ENCODE results near the gene SNCAIP.

Gene SNCAIP

DNA sequence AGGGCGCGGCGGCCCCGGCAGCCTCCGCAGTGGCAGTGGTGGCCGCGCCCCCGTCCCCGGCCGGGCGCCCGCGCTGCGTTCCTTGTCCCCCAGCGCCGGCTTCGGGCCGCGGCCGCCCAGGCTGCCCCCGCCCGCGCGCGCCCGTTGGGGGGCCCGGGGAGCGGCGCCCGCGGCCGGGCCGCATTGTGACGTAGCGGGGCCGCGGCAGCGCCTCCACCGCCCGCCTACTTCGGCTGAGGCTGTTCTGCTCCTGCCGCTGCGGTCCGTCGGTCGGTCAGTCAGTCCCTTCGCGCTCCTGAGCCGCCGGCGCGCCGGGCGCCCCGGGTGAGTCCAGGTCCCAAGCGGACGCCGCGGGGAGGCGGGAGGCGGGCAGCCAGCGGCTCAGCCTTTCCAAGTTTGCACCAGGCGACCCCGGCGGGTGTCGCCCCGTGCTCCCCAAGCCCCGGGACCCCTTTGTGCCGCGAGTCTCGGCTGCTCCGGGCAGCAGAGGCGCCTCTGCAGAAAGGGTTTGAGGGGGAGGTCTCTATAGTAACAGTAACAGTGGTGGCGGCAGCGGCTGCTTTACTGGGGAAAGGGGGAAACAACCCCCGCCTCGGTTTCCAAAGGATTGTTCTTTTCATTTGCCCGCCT lies at the start of gene SNCAIP:
Gene SNCAIP, plus strand, starts transcription at position 277 of the 630 bp plus-strand sequence. CDS start 78,898 bp downstream, outside the sequence.
- no peak for DNase-seq (ENCODE audit: low spot score)

- DNase-seq (ENCODE audit: low spot score): no peak
Measured at GRCh38 chr5:122263352-122264030, 48.5 kb upstream of the SNCAIP start.

- DNase-seq (ENCODE audit: low spot score): no peak
Measured at GRCh38 chr5:122264610-122265009, 47.4 kb upstream of the SNCAIP start.

DNA sequence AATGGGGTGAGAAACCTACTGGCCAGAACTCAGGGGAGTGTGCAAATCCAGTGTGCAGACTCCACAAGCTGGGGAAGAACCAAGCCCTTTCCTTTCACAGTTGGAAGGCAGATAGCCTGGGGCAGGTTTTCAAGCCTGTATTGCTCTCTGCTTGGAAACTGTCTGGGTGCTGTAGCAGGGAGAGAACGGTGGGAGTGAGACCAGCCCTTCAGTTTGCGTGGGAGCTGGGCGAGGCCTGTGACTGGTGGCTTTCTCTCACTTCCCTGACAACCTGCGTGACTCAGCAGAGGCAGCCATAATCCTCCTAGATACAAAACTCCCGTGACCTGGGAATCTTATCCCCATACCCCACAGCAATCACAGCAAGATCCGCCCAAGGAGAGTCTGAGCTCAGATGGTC lies 44.9 kb upstream of the SNCAIP start:
- DNase-seq (ENCODE audit: low spot score): no peak

DNA sequence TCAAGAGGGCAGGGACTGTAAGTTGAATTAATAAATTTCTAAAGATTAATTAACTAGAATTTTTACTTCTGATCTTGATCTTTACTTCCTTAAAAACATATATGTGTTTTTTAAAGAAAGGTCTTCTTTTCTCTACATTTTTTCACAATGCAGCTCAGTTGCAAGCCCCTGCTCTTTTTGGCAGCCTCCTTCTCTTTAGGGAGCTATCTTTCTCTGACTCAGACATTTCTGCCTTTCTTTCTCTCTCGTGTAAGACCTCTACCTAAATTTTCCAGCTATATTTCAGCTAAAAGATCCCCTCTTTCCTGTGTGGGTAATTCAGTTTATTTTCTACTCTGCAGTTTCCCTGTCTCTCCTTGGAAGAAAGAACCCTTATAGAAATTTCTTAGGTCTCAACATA lies 38.3 kb upstream of the SNCAIP start:
- DNase-seq (ENCODE audit: low spot score): no peak

DNA sequence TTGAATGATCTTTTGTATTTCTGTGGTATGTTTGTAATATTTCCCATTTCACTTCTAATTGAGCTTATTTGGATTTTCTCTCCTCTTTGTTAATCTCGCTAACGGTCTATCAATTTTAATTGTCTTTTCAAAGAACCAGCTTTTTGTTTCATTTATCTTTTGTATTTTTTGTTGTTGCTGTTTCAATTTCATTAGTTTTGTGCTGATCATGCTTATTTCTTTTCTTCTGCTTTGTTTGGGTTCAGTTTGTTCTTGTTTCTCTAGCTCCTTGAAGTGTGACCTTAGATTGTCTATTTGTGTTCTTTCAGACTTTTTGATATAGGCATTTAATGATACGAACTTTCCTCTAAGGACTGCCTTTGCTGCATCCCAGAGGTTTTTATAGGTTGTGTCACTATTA lies 28.4 kb upstream of the SNCAIP start:
- DNase-seq (ENCODE audit: low spot score): no peak

DNA sequence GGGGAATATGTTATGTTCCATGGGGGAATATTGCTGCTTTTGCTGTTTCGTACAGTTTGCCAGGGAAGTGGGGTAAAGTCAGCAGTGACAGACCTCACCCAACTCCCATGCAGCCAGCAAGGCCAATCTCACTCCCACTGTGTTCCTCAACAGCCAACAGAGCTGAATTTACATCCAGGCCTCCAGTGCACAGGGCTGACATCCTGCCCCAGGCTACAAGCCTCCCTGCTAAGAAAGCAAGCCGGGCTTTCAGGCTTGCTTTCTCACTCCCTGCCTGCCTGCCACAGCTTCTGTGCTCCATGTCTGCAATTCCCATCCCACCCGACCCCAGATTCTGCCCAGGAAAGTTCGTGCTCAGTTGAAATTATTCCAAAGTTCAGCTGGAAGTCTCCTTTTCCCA lies 25.5 kb upstream of the SNCAIP start:
- no peak for DNase-seq (ENCODE audit: low spot score)

GRCh38 chr5:122287101-122287500 lies 24.9 kb upstream of the SNCAIP start:
- no peak for DNase-seq (ENCODE audit: low spot score)

GRCh38 chr5:122291000-122291901 lies 20.8 kb upstream of the SNCAIP start:
- DNase-seq (ENCODE audit: low spot score): no peak

DNA sequence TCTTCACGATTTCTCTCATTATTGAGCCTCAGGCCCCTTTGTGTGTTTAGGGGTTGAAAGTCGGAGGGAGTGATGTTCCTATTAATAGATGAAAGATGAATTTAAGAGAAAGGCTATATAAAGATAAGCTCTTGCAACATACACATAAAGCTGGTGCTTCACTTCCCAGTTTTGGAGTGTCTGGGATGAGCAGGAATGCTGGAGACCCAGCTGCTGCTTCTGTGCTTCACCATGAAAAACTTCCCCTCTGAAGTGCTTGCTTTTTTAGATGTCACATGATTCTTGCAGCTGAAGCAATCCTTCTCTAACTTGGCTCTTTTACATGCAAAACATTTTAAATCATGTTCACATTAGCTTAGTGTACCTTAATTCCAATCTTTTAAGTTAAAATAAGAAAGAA lies 19.7 kb upstream of the SNCAIP start:
- no peak for DNase-seq (ENCODE audit: low spot score)

GRCh38 chr5:122295138-122295537 lies 16.9 kb upstream of the SNCAIP start:
- no peak for DNase-seq (ENCODE audit: low spot score)

DNA sequence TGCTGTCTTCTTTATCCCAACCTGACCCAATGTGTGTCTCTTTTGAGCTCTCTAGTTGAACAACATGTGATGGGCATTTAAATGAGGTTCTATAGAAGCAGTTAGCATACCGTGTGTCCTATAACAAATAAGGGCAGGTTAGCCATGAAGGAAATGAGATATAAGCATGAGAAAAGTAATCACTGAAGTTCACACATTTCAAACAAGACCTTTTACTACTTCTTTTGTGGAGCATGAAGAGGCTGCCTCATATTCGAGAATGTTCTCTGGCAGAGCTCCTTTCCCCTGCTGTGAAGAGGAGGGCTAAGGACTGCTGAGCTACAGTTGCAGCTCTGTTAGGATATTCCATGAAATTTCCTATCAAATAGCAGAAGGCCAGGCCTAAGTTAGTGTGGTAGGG lies 15.2 kb upstream of the SNCAIP start:
- no peak for DNase-seq (ENCODE audit: low spot score)

DNA sequence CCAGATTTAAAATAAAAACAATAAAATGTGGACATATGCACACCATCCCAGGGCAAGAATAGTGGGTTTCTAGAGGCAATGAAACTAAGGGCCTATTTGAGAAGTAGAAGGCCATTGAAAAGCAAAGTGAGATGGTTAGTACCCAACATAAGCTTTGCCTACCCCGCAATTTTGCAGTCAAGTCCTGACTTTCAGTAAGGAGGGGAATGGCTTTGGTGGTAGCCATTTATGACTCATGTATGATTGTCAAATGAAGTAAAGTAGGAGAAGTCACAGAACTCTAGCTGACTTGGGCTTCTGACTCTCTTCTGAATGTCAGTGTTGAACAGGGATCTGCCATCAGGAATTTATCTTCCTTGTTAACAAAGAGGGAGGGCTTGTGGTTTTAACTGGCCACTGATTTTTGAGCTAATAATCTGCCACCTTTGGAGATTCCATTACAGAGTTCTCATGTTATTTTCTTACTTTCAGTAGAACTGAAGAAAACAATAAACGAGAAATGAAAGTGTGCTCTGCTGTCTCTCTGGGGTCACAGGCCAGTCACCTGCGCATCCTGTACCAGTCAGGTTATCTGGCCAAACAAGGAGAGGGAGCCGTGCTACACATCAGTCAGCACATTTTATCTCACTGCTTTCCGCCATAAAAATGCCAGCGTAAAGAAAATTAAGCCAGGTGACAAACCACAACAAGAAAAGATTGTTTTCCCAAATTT lies 14.3 kb upstream of the SNCAIP start:
- no peak for DNase-seq (ENCODE audit: low spot score)

- DNase-seq (ENCODE audit: low spot score): no peak
Measured at GRCh38 chr5:122300374-122300773, 11.7 kb upstream of the SNCAIP start.

DNA sequence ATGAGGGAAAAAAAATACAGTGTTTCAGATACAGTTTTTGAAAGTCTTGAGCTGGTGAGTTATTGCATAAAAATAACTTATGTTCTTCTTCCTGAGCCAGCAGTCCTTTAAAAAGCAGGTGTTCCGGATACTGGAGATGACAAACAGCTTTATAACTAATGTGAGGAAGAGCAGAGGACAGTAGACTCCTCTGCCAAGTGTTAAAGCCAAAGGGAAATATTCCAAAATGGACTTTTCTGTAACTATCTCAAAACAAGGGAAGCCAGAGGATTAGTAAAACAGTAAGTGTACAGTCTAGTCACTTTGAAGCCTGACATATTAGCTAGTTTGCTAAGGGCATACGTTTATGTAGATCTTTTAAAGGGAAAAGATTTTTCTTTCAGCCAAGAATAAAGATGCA lies 11.0 kb upstream of the SNCAIP start:
- DNase-seq (ENCODE audit: low spot score): no peak

DNA sequence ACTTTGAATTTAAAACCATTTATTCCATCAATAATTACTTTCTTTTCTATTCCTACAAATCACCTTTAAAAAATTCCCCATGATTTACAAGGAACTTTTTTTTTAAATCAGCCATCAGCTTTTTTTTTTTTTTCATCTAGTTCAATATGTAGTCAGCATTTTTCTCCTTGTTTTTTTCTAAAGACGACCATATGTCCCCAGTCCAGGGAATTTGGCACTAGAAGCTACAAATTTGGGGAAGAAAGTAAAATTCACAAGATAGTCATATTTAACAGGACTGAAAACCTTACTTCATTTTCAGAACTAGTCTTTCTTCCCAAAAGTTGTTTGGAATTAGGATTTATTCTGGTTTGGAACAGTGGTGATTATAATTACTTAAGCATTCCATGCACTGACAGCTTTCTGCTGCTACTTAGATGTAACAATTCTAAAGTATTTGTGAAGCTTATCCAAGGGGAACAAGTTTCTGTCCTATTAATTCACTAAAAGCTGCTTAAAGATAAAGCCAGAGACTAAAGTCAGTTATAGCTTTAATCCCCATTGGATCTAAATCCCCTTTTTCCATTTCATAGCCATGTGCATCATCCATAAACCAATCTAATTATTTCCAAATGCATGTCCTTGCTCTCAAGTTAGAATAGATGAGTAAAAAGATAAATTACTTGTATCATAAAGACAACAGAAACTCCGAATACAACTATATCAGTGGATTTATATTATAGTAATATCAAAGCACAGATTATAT lies 7.4 kb upstream of the SNCAIP start:
- no peak for DNase-seq (ENCODE audit: low spot score)

GRCh38 chr5:122306461-122306860 lies 5.6 kb upstream of the SNCAIP start:
- DNase-seq (ENCODE audit: low spot score): no peak

DNA sequence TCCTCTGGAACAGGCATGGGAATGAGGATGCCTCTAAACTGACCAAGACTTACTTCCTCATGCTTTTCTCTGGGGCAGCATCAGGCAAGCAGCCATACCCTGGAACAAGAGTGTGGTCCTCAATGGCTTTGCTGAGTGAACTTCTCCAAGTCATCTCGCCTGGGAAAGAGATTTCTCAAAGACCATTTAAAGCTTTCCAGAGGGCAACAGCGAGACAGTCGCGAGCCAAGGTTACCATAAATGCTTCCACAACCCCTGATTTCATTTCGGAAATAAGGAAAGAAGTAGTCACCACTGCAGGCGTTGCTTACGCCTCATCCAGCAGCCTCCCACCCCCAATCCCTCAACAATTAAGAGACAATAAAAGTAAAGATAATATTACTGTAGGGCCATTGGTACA lies 1.1 kb upstream of the SNCAIP start:
- no peak for DNase-seq (ENCODE audit: low spot score)

DNA sequence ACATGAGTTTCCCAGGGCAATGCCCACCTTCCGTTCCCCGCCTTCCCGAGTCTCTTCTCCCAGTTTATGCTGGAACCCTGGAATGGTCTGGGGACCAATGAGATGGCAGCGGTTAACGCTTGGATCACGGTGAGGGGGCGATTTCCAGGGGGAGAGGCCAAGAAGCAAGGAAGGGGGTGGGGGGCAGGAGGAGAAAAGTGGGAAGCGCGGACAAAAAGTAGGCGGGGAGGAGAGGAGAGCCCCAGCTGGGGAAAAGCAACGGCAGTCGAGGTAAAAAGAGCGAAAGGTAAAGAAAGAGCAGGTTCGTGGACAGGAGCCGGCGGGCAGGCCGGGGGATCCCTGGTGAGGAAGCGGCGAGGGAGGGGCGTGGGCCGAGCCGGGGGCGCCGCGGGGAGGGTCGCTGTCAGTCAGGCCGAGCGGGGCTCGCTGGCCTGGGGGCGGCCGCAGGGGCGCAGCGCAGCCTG lies 508 bp upstream of the SNCAIP start:
- no peak for DNase-seq (ENCODE audit: low spot score)

DNA sequence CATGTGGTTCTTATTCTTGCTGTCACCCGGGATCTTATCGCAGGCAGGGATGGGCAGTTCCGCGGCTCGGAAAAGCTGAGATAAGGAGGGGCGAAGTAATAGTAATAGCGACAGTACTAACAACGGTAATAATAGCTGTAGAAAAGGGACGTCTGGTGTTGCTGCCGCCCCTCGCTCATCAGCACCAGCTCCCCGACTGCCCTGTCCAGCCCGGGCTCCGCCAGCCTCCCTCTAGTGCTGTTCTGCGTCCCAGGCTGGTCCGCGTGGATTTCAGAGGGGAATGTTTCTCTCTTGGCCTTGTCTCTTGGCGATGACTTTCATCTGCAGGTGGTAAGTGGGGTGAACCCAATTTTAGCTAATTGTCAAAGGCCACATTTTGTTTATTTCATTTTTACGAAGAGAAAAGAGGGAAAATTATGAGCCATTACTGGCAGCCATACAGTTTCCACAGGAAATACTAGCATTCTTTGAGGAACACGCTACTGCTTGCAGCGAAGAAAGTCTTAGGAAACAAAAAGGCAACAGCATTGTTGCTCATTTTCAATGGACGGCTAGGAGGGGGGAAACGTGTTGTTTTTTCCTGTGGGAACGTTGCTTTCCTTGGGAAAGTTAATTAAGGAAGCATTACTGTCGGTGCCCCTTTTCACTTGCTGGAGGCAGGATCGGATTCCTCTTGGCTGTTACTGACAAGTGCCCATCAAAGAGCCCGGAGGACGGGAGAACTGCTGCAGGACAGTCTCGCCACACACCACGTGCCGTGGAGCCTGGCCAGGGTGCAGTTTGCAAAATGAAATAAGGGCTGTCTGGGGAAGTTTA lies 762 bp downstream of the SNCAIP start:
- DNase-seq (ENCODE audit: low spot score): no peak

- no peak for DNase-seq (ENCODE audit: low spot score)
Measured at GRCh38 chr5:122314036-122314435, 2.0 kb downstream of the SNCAIP start.
